HUES6 (cell line): ENCODE results near the gene PRR35.
"Not testable (repeated sequence)": the region's sequence is repeated elsewhere in the genome, so short reads cannot be mapped to it uniquely, and the experiment has no call there.

Source experiments
- H3K27ac ChIP-seq: 2 replicates; pipeline ENCODE4 v1.7.0; 2013; ENCODE audit warnings: low read depth, mild to moderate bottlenecking, low read length, inconsistent platforms
- H3K27me3 ChIP-seq: 2 replicates; pipeline ENCODE4 v1.6.1; 2013; ENCODE audit warnings: low read length; ENCODE audit not compliant: control insufficient read depth, insufficient read depth
- H3K36me3 ChIP-seq: 2 replicates; pipeline ENCODE4 v1.6.1; 2013; ENCODE audit warnings: low read length; ENCODE audit not compliant: control insufficient read depth, insufficient read depth
- H3K4me1 ChIP-seq: 2 replicates; pipeline ENCODE4 v1.6.1; 2013; ENCODE audit warnings: low read length; ENCODE audit not compliant: control insufficient read depth, insufficient read depth
- H3K4me3 ChIP-seq: 2 replicates; pipeline ENCODE4 v1.5.1; 2013; ENCODE audit warnings: low read depth, low read length
- H3K9ac ChIP-seq: one replicate; pipeline ENCODE4 v1.6.1; 2013; ENCODE audit warnings: mild to moderate bottlenecking, low read length
- H3K9me3 ChIP-seq: 2 replicates; pipeline ENCODE4 v1.6.1; 2013; ENCODE audit warnings: low read depth, low read length; ENCODE audit not compliant: control insufficient read depth, insufficient read depth

Gene PRR35

GRCh38 chr16:593807-594206 is 33.6 kb downstream of the PRR35 start:
- peaks cover 10% of the 10 kb centered on the region for H3K27me3 ChIP-seq
- no peak overlapping the region for H3K27ac ChIP-seq
- H3K4me1 ChIP-seq = peaks cover 7% of the 10 kb centered on the region
- no peak overlapping the region for H3K4me3 ChIP-seq
- no peak overlapping the region for H3K9ac ChIP-seq
- H3K9me3 ChIP-seq = no peaks in the 10 kb centered on the region
- H3K36me3 ChIP-seq = peaks cover 2% of the 10 kb centered on the region; the same call in 1 of the 2 replicates

- H3K4me1 ChIP-seq = peaks cover 7% of the 10 kb centered on the region
These were observed 34.9 kb downstream of the PRR35 start for GRCh38 chr16:595094-595528.

GRCh38 chr16:595942-596735 is 35.9 kb downstream of the PRR35 start:
- Histone ChIP-seq H3K9ac (no peak overlapping the region), H3K9me3 (peaks cover 5% of the 10 kb centered on the region), H3K4me3 (no peak overlapping the region), H3K36me3 (peaks cover 5% of the 10 kb centered on the region; the same call in 1 of the 2 replicates), H3K4me1 (0 out of 2 replicates have a peak, but pooled peaks cover under 1% of the 10 kb centered on the region), H3K27me3 (peaks cover 1% of the 10 kb centered on the region; the same call in 1 of the 2 replicates), H3K27ac (no peak overlapping the region)

More at GRCh38 chr16:595094-595528, 34.9 kb downstream of the PRR35 start:
- H3K4me3 ChIP-seq = no peak overlapping the region
- peaks cover 5% of the 10 kb centered on the region; the same call in 1 of the 2 replicates for H3K36me3 ChIP-seq
- H3K27me3 ChIP-seq = peaks cover 10% of the 10 kb centered on the region
- H3K9ac ChIP-seq = no peak overlapping the region
- peaks cover 5% of the 10 kb centered on the region for H3K9me3 ChIP-seq
- H3K27ac ChIP-seq = no peak overlapping the region

DNA sequence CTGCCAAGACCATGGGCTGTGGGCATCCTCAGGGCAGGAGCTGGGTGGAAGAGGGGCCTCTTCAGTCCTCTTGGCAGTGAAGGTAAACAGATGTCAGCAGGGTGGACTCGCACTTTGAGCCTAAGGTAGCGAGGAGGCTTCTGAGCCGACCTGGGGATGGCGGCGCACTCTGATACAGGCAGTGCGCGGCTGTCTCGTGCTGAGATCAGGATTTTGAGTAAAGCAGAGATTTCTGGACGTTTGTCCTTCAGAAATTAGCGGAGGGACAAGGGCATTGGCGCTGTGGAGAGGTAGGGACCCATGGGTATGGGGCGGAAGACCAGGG is 36.5 kb downstream of the PRR35 start:
- H3K4me3 ChIP-seq = no peak overlapping the region
- H3K27me3 ChIP-seq = no peaks in the 10 kb centered on the region
- H3K27ac ChIP-seq = no peak overlapping the region
- H3K9me3 ChIP-seq = peaks cover 5% of the 10 kb centered on the region
- peaks cover 5% of the 10 kb centered on the region; the same call in 1 of the 2 replicates for H3K36me3 ChIP-seq
- no peaks in the 10 kb centered on the region for H3K4me1 ChIP-seq
- H3K9ac ChIP-seq = no peak overlapping the region

GRCh38 chr16:597655-598054 is 37.5 kb downstream of the PRR35 start:
- H3K4me1 ChIP-seq, H3K27ac ChIP-seq, H3K4me3 ChIP-seq, H3K9me3 ChIP-seq, H3K36me3 ChIP-seq, H3K9ac ChIP-seq, H3K27me3 ChIP-seq: not testable (repeated sequence)

DNA sequence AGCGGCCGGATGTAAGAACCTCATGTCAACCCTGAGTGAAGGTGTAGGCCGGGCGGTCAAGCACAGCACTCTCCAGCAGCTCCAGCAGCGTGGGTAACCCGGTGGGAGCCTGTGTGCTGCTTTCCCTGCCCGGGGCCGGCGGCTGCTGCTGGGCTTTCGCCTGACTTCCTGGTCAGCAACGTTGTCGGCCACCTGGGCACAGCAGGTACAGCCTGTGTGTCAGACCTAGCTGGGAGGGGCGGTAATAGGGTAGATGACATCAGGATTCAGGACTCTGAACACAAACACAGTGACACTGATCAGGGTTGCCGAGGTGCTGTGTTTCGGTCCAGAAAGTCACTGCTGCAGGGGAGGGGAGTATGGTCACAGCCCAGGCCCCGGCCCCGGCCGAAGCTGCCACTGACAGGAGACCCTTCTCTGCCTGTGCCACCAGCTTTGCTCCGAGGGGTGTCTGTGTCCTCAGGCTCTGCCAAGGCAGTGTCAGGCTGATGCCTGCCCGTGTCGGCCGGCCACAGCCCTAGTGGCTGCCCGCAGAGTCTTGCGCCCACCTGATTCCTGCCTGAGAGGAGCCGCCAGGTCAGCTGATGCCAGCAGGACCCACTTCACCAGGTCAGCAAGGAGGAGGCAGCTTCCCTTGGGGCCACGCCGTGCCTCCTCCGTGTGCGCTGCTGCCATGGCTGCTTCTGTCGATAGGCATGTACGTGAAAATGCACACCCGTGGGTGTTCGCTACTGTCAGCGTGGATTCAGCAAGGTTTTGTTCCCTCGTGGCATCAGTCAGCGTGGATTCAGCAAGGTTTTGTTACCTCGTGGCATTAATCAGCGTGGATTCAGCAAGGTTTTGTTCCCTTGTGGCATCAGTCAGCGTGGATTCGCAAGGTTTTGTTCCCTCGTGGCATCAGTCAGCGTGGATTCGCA is 38.9 kb downstream of the PRR35 start:
- no peak overlapping the region for H3K9ac ChIP-seq
- H3K4me1 ChIP-seq = no peaks in the 10 kb centered on the region

DNA sequence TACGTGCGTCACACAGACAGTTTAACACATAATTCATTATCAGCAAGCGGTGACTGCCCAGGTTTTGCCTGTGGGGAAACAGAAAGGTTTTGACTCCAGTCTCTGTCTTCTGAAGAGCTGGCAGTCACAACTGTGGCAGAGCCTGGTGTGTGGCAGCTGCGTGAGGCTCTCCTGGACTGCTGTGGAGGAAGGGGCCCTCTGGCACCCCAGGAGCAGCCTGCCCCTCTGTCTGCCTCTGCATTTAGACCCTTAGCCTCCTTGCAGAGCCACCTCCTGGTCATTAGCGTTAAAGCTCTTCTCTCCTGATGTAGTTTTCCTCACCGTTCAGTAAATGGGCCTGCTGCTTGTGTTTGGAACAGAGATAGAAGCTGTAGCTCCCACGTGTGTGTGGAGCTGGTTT is 40.6 kb downstream of the PRR35 start:
- H3K27me3 ChIP-seq = no peaks in the 10 kb centered on the region

More for the DNA sequence above, 38.9 kb downstream of the PRR35 start:
- Histone ChIP-seq H3K27me3 (no peaks in the 10 kb centered on the region), H3K27ac (no peak overlapping the region), H3K36me3 (peaks cover 5% of the 10 kb centered on the region; the same call in 1 of the 2 replicates), H3K9me3 (peaks cover 5% of the 10 kb centered on the region), H3K4me3 (no peak overlapping the region)

GRCh38 chr16:603933-604332 is 43.7 kb downstream of the PRR35 start:
- H3K9ac ChIP-seq = no peak overlapping the region
- H3K36me3 ChIP-seq = peaks cover 3% of the 10 kb centered on the region; the same call in 1 of the 2 replicates
- H3K4me3 ChIP-seq = no peak overlapping the region
- H3K9me3 ChIP-seq = peaks cover 20% of the 10 kb centered on the region
- H3K27me3 ChIP-seq = no peaks in the 10 kb centered on the region
- no peak overlapping the region for H3K27ac ChIP-seq
- 0 out of 2 replicates have a peak, but pooled peaks cover 4% of the 10 kb centered on the region for H3K4me1 ChIP-seq

More for the DNA sequence above, 40.6 kb downstream of the PRR35 start:
- no peak overlapping the region for H3K27ac ChIP-seq
- H3K9me3 ChIP-seq = peaks cover 19% of the 10 kb centered on the region
- no peak overlapping the region for H3K9ac ChIP-seq
- no peaks in the 10 kb centered on the region for H3K4me1 ChIP-seq
- peaks cover 3% of the 10 kb centered on the region; the same call in 1 of the 2 replicates for H3K36me3 ChIP-seq
- H3K4me3 ChIP-seq = no peak overlapping the region

DNA sequence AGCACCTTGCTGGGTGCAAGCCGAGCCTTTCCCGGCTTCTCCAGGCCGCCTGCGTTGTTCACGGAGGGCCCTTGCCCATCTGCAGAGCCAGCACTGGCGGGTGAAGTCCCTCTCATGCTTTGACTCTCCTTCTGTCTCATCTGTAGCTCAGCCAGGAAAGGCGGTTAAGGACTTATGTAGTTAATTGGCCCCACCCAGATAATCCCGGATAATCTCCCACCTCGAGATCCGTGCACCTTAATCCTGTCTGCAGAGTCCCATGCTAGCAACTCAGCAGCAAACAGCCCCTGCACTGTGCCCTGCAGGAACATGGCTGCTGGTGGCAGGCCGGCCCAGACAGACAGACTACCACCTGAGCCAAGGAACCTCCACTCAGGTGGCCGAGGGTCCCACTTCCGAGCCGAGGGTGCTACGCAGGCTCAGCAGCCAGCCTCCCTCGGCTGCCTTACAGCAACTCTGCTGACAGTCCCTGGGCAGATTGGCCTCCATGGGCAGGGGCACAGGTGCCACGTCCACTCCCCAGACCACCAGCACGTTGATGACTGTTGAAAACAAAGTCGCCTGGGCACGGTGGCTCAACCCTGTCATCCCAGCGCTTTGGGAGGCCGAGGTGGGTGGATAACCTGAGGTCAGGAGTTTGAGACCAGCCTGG is 46.6 kb downstream of the PRR35 start:
- Histone ChIP-seq H3K9ac (no peak overlapping the region), H3K36me3 (no peaks in the 10 kb centered on the region; the same call in 1 of the 2 replicates), H3K4me3 (no peak overlapping the region), H3K4me1 (0 out of 2 replicates have a peak, but pooled peaks cover 4% of the 10 kb centered on the region), H3K27ac (no peak overlapping the region), H3K9me3 (peaks cover 16% of the 10 kb centered on the region), H3K27me3 (no peaks in the 10 kb centered on the region)

DNA sequence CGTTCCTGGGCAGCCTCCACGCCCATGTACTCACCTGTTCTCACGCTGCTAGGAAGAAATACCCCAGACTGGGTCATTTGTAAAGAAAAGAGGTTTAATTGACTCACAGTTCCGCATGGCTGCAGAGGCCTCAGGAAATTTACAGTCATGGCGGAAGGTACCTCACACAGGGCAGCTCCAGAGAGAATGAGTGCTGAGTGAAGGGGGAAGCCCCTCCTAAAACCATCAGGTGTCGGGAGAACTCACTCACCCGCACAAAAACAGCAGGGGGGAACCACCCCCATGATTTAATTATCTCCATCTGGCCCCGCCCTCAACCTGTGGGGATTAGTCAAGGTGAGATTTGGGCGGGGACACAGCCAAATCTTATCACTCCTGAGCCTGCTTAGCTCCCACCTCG is 47.8 kb downstream of the PRR35 start:
- Histone ChIP-seq H3K9ac (no peak overlapping the region), H3K27ac (no peak overlapping the region), H3K27me3 (no peaks in the 10 kb centered on the region), H3K9me3 (peaks cover 16% of the 10 kb centered on the region), H3K36me3 (no peaks in the 10 kb centered on the region; the same call in 1 of the 2 replicates), H3K4me3 (no peak overlapping the region), H3K4me1 (0 out of 2 replicates have a peak, but pooled peaks cover 4% of the 10 kb centered on the region)
